HepG2 (cell line): ENCODE data around the gene TMEM151A. TPM values are rescaled to one million over a fixed set of nuclear protein-coding genes. Genes with fewer than 3 reads are reported as not detected.

ENCODE experiments used
- ATAC-seq: fragments of 200-7000 bp; cut with Tn5 transposase; 3 replicates; pipeline ENCODE4 v1.9.1; 2020; ENCODE audit warnings: mild to moderate bottlenecking, moderate library complexity
- BruUV-seq: library from RNA; stranded (reverse); fragments of 400-500 nt; replicated peaks from 2 replicates; lab custom pipeline; 2021; lab: Mats Ljungman, UMichigan
- CTCF ChIA-PET: fragments of 300-600 bp; formaldehyde crosslinking; extraction: SDS; loops from one replicate; lab custom pipeline; 2021; ENCODE audit warnings: low total read pairs, inconsistent platforms, low intra/inter-chr PET ratio; lab: Yijun Ruan, JAX
- POLR2A ChIA-PET: fragments of 350-600 bp; sonication (Branson Sonifier 250); formaldehyde crosslinking; loops from one replicate; lab custom pipeline; 2020; ENCODE audit warnings: antibody characterized with exemption, inconsistent platforms; lab: Yijun Ruan, JAX
- DNase-seq: peaks from one replicate; pipeline ENCODE4 v3.0.0-alpha.2; 2015; ENCODE audit warnings: low spot score
- FAIRE-seq: peaks from 3 replicates; lab custom pipeline; 2011; peaks lifted over from hg19 to GRCh38; lab: Jason Lieb, UNC
- H2AFZ ChIP-seq: one replicate; pipeline ENCODE4 v1.6.1; 2011; ENCODE audit warnings: low read length, inconsistent platforms
- H3K27ac ChIP-seq: fragments of 300-600 bp; 3 replicates; pipeline ENCODE4 v1.8.0; 2011; ENCODE audit warnings: mixed run types, mild to moderate bottlenecking, mixed read lengths, low read length, inconsistent platforms; ENCODE audit not compliant: insufficient read depth; ENCODE audit errors: extremely low read length
- H3K27me3 ChIP-seq, 2 experiments: fragments of 200-600 bp in 1 of 2; 2 replicates in 1 of 2; 3 replicates in 1 of 2; pipeline versions ENCODE4 v1.6.0 to v1.8.0; 2011; ENCODE audit warnings: low read length in 2 of 2, mild to moderate bottlenecking in 2 of 2, moderate library complexity in 2 of 2, inconsistent platforms in 1 of 2; ENCODE audit not compliant: insufficient read depth in 2 of 2, control insufficient read depth in 1 of 2
- H3K36me3 ChIP-seq, 2 experiments: fragments of 200-600 bp in 1 of 2; replicated peaks in 1 of 2; 2 replicates in 1 of 2; 3 replicates in 1 of 2; pipeline versions ENCODE4 v1.5.1 to v1.8.0; 2011; ENCODE audit warnings: low read length in 2 of 2, inconsistent platforms in 1 of 2; ENCODE audit not compliant: insufficient read depth in 2 of 2, control insufficient read depth in 1 of 2
- H3K4me1 ChIP-seq: 2 replicates; pipeline ENCODE4 v1.5.1; 2012; ENCODE audit warnings: low read length, inconsistent platforms; ENCODE audit not compliant: insufficient read depth
- H3K4me2 ChIP-seq: 2 replicates; pipeline ENCODE4 v1.6.0; 2011; ENCODE audit warnings: low read depth, low read length, inconsistent platforms
- H3K4me3 ChIP-seq, 3 experiments: fragments of 200-600 bp in 1 of 3; sonication (generic), shearing (Covaris generic) in 1 of 3; replicated peaks in 1 of 3; 2 replicates each; pipeline ENCODE4 v1.5.1; 2011 to 2016; ENCODE audit warnings: low read length in 3 of 3, inconsistent platforms in 2 of 3, low read depth in 2 of 3, mild to moderate bottlenecking in 2 of 3, control low read depth in 1 of 3, mixed read lengths in 1 of 3; ENCODE audit not compliant: insufficient read depth in 1 of 3
- H3K79me2 ChIP-seq: one replicate; pipeline ENCODE4 v1.6.1; 2011; ENCODE audit warnings: low read length, inconsistent platforms; ENCODE audit not compliant: insufficient read depth
- H3K9ac ChIP-seq: 2 replicates; pipeline ENCODE4 v1.6.0; 2011; ENCODE audit warnings: mild to moderate bottlenecking, low read depth, low read length, inconsistent platforms; ENCODE audit not compliant: insufficient read depth
- H3K9me3 ChIP-seq: 2 replicates; pipeline ENCODE4 v1.5.1; 2012; ENCODE audit warnings: mild to moderate bottlenecking, low read length
- H4K20me1 ChIP-seq: 2 replicates; pipeline ENCODE4 v1.6.0; 2011; ENCODE audit warnings: inconsistent platforms, mild to moderate bottlenecking, low read length, moderate library complexity; ENCODE audit not compliant: insufficient read depth
- CHD2 ChIP-seq: IDR thresholded peaks from 2 replicates; pipeline ENCODE4 v1.6.1; 2011; ENCODE audit warnings: low read depth, low read length, improper control_type of control experiment
- HDAC2 ChIP-seq: sonication (generic); formaldehyde crosslinking; IDR thresholded peaks from 2 replicates; pipeline ENCODE4 v1.4.0; 2020; ENCODE audit warnings: missing genetic modification reagents
- POLR2G ChIP-seq: fragments of 200-400 bp; formaldehyde crosslinking; IDR thresholded peaks from 2 replicates; pipeline ENCODE4 v1.6.1; 2018; ENCODE audit warnings: mild to moderate bottlenecking, low read depth, low read length, moderate library complexity
- ZBTB21 ChIP-seq: sonication (generic); formaldehyde crosslinking; IDR thresholded peaks from 2 replicates; pipeline ENCODE4 v1.4.0; 2020; ENCODE audit warnings: missing genetic modification reagents
- ZNF362 ChIP-seq: sonication (generic); formaldehyde crosslinking; IDR thresholded peaks from 2 replicates; pipeline ENCODE4 v1.4.0; 2020; ENCODE audit warnings: missing genetic modification reagents, mild to moderate bottlenecking, borderline replicate concordance
- ZNF484 ChIP-seq: sonication (generic); formaldehyde crosslinking; IDR thresholded peaks from 2 replicates; pipeline ENCODE4 v1.5.1; 2020; ENCODE audit warnings: mild to moderate bottlenecking, low read depth, missing genetic modification reagents, borderline replicate concordance
- ZNF496 ChIP-seq: sonication (generic); formaldehyde crosslinking; IDR thresholded peaks from 2 replicates; pipeline ENCODE4 v1.8.1; 2023; ENCODE audit warnings: mild to moderate bottlenecking, moderate library complexity, missing genetic modification reagents; ENCODE audit not compliant: insufficient replicate concordance
- ZNF670 ChIP-seq: sonication (generic); formaldehyde crosslinking; IDR thresholded peaks from 2 replicates; pipeline ENCODE4 v1.8.0; 2022; ENCODE audit warnings: mild to moderate bottlenecking, missing genetic modification reagents, borderline replicate concordance
- WGBS: methylation state at CpG from one replicate; pipeline ENCODE4 v1.1.6; 2017; ENCODE audit warnings: low lambda C conversion rate; 5-methylcytosine and 5-hydroxymethylcytosine counted together
- in situ Hi-C: cut with HindIII; loops from 2 replicates; pipeline ENCODE4 v1.10.0; 2017; ENCODE audit warnings: low pct_unique_long_range_greater_than_20kb; ENCODE audit not compliant: extremely low pct_ligation_motif_present
- intact Hi-C: fragments of 100-400 bp; cut with micrococcal nuclease; formaldehyde crosslinking; loops from one replicate; pipeline ENCODE4 v1.10.0; 2022; ENCODE audit not compliant: unreplicated experiment
- polyA plus RNA-seq, 8 experiments: library from polyadenylated mRNA; depleted of rRNA in 3 of 8; stranded (reverse) in 7 of 8; unstranded in 1 of 8; fragments of >200 nt; fragmentation: Illumina TruSeq in 4 of 8; extraction: Trizol in 4 of 8; gene quantifications; 2 replicates each; pipeline versions ENCODE4 v1.2.1 to v1.2.3, GENCODE V29; 2011 to 2016; ENCODE audit warnings: low read depth in 4 of 8, missing spikeins in 1 of 8, mixed read lengths in 1 of 8; ENCODE audit not compliant: insufficient read depth in 1 of 8
- total RNA-seq, 5 experiments: library from RNA; depleted of rRNA; stranded (reverse); fragments of >200 nt; fragmentation: Illumina TruSeq; extraction: Trizol; gene quantifications; 2 replicates each; pipeline ENCODE4 v1.2.3, GENCODE V29; 2016; ENCODE audit warnings: low read depth in 1 of 5
- TF ChIP-seq, protein P1 (sequence below): sonication (generic); formaldehyde crosslinking; IDR thresholded peaks from 2 replicates; pipeline ENCODE4 v1.5.1; 2020; ENCODE audit warnings: mild to moderate bottlenecking, missing genetic modification reagents, moderate library complexity
- TF ChIP-seq, protein P2 (sequence below): sonication (generic); formaldehyde crosslinking; IDR thresholded peaks from 2 replicates; pipeline ENCODE4 v1.4.0; 2020; ENCODE audit warnings: mild to moderate bottlenecking, missing genetic modification reagents

TMEM151A gene
- total and polyA plus RNA-seq, 2 of the 13 experiments (the other 11 are each of a cell fraction or from before 2014, with no cell fraction given), result 0.18 to 0.33 TPM

GRCh38 chr11:66247295-66247694 is 44.4 kb upstream of the TMEM151A start:
- Histone ChIP-seq H3K9me3 (no peaks in the 10 kb centered on the region), H3K4me1 (no peaks in the 10 kb centered on the region), H3K79me2 (no peaks in the 10 kb centered on the region), H3K9ac (no peak overlapping the region), H3K27me3 (no peaks in the 10 kb centered on the region), H3K27ac (no peak overlapping the region), H2AFZ (no peak overlapping the region), H4K20me1 (no peaks in the 10 kb centered on the region), H3K4me3 (no peak overlapping the region), H3K4me2 (no peak overlapping the region), H3K36me3 (no peaks in the 10 kb centered on the region; a peak in 2 of 5 replicates)
- intact Hi-C loops, result no loop called here
- FAIRE-seq, result no peak
- no peak for TF ChIP-seq POLR2G
- TF ChIP-seq CHD2, result no peak
- no peak for TF ChIP-seq ZNF670 (CRISPR knock-in tag)
- TF ChIP-seq, protein P1, sequence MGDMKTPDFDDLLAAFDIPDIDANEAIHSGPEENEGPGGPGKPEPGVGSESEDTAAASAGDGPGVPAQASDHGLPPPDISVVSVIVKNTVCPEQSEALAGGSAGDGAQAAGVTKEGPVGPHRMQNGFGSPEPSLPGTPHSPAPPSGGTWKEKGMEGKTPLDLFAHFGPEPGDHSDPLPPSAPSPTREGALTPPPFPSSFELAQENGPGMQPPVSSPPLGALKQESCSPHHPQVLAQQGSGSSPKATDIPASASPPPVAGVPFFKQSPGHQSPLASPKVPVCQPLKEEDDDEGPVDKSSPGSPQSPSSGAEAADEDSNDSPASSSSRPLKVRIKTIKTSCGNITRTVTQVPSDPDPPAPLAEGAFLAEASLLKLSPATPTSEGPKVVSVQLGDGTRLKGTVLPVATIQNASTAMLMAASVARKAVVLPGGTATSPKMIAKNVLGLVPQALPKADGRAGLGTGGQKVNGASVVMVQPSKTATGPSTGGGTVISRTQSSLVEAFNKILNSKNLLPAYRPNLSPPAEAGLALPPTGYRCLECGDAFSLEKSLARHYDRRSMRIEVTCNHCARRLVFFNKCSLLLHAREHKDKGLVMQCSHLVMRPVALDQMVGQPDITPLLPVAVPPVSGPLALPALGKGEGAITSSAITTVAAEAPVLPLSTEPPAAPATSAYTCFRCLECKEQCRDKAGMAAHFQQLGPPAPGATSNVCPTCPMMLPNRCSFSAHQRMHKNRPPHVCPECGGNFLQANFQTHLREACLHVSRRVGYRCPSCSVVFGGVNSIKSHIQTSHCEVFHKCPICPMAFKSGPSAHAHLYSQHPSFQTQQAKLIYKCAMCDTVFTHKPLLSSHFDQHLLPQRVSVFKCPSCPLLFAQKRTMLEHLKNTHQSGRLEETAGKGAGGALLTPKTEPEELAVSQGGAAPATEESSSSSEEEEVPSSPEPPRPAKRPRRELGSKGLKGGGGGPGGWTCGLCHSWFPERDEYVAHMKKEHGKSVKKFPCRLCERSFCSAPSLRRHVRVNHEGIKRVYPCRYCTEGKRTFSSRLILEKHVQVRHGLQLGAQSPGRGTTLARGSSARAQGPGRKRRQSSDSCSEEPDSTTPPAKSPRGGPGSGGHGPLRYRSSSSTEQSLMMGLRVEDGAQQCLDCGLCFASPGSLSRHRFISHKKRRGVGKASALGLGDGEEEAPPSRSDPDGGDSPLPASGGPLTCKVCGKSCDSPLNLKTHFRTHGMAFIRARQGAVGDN, result no peak
- TF ChIP-seq ZNF496 (CRISPR knock-in tag), result no peak
- TF ChIP-seq ZNF484, result no peak
- no peak for TF ChIP-seq ZNF362 (CRISPR knock-in tag)
- no peak for TF ChIP-seq HDAC2 (CRISPR knock-in tag)
- no peak for TF ChIP-seq ZBTB21 (CRISPR knock-in tag)
- TF ChIP-seq, protein P2, sequence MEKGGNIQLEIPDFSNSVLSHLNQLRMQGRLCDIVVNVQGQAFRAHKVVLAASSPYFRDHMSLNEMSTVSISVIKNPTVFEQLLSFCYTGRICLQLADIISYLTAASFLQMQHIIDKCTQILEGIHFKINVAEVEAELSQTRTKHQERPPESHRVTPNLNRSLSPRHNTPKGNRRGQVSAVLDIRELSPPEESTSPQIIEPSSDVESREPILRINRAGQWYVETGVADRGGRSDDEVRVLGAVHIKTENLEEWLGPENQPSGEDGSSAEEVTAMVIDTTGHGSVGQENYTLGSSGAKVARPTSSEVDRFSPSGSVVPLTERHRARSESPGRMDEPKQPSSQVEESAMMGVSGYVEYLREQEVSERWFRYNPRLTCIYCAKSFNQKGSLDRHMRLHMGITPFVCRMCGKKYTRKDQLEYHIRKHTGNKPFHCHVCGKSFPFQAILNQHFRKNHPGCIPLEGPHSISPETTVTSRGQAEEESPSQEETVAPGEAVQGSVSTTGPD (CRISPR knock-in tag), result no peak
- CTCF ChIA-PET, result no interaction called here
- no peak for ATAC-seq
- BruUV-seq, result no TSS peak
- DNase-seq, result no peak
- POLR2A ChIA-PET, result no interaction called here
- 74% methylated on average over 4 of the region's 4 CpGs for WGBS
- in situ Hi-C loops, result no loop called here
